ENCODE measurements around the gene SLC25A36.
A peak's percentile ranks its signal among the peaks of the same experiment; 100 is the strongest.
"Not testable (repeated sequence)": the region's sequence is repeated elsewhere in the genome, so short reads cannot be mapped to it uniquely, and the experiment has no call there.

The SLC25A36 gene

DNA sequence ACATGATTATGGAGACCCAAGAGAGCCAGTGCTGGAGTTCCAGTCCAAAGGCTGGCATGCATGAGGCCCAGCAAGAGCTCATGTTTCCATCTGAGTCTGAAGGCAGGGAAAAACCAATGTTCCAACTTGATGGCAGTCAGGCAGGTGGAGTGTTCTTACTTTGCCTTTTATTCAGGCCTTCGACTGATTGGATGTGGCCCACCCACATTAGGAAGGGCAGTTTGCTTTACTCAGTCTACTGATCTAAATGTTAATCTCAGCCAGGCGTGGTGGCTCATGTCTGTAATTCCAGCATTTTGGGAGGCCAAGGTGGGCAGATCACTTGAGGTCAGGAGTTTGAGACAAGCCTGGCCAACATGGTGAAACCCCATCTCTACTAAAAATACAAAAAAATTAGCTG, 53.2 kb downstream of the SLC25A36 start:
- DNase-seq (ENCODE audit: low read depth in 2 of 2) = not testable (repeated sequence)

DNA sequence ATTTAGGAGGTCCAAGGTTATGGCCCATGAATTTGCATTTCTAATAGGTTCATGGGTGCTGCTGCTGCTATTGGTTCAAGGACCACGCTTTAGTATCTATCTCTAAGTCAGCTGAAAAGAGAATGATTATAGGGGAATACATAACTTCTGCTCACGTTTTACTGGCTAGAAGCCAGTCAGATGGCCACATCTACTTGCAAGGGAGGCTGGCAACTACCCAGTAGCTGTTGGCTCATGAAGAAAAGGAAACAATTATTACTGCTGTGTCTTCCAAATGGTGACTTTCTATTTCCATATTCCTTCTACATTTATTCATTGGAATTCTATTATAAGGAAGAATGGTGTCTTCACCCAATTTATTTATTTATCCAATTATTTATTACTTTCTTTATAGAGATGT, 54.2 kb downstream of the SLC25A36 start:
- DNase-seq (ENCODE audit: low read depth in 2 of 2) = no peak

DNA sequence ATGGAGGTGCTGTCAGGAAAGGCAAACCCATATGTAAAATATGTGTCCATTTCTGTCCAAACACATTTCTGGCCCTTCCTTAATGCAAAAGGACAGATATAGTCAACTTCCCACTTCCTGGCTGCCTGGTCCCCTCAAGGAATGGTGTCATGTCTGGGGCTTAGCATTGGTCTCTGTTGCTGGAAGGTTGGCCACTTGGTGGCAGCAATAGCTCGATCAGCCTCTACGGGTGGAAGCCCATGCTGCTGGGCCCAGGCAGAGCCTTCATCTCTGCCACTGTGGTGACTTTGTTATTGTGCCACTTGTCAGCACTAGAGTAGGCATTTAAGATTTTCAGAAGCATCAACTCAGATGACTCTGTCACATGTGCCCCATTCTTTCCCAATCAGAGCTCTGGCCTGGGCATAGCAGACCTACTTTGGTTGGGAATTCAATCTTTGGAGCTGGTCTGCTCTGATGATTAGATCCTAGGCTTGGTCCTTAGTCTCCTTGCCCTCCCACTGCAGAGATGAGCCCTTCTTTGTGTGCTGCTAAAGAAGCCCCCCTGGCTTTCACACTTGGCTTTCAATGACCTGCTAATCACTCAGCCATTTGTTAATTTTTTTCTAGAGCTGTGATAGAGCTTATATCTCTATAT, 58.5 kb downstream of the SLC25A36 start:
- peak; percentile 14 to 25 for DNase-seq (ENCODE audit: low read depth in 2 of 2)

DNA sequence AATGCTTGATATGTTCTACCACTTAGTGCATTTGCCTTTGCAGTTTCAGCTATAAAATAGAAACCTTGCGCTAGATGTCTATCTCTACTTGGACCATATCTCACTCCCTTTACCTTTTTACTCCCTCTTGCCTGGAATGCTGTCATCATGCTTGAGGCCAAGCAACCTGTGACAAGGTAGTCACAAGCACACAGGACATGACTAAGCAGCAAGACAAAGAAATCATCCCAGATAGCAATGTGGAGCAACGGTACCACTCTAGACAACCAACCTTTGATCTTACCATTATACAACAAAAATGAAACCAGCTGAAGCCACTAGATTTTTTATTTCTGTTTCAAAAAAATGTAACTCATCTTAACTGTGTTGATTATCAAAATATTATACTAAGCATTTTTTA, 59.0 kb downstream of the SLC25A36 start:
- DNase-seq (ENCODE audit: low read depth in 2 of 2) = no peak

DNA sequence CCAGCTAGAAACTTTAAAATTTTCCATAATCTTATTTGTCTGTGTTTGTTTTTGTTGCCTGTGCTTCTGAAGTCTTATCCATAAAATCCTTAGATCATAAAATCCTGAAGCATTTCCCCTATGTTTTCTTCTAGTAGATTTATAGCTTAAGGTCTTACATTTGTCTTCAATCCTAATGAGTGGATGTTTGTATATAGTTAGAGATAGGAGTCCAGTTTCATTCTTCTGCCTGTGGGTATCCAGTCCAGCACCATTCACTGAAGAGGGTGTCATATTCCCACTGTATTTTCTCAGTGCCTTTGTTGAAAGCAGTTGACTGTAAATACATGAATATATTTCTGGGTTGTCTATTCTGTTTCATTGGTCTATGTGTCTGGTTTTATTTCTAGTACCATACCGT, 64.7 kb downstream of the SLC25A36 start:
- no peak for DNase-seq (ENCODE audit: low read depth in 2 of 2)

DNA sequence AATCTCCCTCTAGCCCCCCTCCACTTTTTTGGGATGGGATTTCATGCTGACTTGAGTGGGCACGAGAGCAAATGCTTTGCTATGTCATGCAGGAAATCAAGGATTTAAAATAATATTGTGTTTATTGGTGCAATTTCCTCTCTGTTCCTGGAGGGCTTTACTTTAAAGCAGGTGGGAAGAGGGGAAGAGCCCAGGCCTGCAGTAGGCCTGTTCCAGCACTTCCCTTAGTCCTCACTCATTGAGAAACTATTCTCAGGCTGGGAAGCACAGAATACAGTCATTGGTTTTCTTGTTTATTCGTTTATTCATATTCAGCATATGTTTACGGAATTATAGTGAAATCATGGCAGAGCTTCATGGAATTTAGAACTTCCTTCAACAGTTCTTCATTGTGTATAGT, 67.9 kb downstream of the SLC25A36 start:
- DNase-seq (ENCODE audit: low read depth in 2 of 2) = no peak

DNA sequence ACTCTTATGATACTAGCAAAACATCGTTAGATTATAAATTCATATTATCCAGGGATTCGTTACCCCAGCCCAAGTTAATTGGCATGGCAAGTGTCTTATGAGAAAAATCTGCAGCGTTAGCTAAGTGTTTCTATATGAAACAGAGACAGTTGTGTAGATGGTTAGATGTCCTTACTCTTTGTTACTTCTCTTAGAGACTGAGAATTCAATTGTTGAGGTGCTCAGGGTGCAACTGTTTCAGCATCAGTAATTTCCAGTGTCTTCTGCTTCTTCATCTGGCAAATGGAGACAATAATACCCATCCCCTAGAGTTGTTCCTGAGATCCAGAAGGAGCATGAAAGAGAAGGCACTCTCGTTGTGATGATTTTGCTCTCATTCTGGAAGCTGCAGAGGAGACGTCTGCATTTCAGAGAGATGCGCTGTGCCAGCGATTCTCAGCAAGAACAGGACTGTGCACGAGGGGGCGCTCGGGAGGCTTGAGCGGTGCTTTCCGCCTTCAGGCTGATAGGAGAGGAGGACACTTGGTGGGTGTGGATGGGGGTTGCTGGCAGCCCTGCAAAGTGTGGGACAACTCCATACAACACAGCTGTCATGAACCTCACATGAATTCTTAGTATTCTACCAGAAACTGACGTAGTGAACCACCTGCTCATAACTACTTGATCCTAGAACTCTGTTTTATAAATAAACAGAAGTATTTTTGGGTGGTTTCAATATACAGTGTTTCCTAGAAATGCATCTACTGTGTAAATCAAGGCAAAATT, 69.8 kb downstream of the SLC25A36 start:
- peak; percentile 11 to 15 for DNase-seq (ENCODE audit: low read depth in 2 of 2)

DNA sequence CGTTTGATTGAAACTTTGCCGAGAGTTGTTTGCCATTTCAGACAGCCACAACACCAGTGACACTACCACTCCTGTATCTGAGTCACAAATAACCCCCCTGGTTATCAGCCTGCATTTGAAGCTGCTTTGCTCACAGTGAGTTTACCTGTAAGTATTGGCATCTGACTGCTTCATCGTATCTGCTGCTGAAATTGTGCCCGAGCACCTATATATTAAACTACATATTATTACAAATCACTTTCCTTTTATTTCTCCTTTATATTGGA, 70.3 kb downstream of the SLC25A36 start:
- no peak for DNase-seq (ENCODE audit: low read depth in 2 of 2)

DNA sequence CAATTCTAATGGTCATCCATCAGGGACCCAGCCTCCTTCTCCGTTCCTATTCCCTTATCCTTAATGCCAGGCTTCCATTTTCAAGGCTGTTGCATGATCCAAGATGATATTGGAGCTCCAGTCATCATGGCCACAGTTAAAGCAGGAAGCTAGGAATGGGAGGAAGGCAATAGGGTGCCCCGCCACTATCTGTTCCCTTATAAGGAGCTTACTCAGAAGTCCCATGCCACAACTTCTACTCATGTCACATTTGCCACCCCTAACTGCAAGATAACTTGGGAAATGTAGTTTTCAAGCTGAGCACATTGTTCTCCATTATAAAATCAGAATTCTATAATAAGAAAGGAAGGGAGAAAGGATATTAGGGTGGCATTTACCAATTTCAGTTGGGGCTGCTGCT, 70.9 kb downstream of the SLC25A36 start:
- no peak for DNase-seq (ENCODE audit: low read depth in 2 of 2)

DNA sequence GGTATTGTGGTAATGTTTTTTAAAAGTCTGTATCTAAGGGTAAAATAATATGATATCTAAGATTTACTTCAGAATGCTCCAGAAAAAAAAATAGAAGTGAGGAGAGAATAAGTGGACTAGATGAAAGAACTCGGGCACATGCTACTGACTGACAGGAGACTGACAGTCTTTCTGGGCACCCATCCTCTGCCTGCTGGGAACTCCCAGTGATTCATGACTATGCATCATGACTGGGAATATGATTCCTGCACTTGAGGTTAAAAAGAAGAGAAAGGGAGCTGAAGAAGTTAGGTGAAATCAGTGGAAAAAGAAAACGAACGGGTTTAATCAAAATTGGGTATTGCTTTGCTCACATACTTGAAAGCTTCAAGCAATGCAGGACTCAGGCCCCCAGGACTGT, 73.8 kb downstream of the SLC25A36 start:
- no peak for DNase-seq (ENCODE audit: low read depth in 2 of 2)

DNA sequence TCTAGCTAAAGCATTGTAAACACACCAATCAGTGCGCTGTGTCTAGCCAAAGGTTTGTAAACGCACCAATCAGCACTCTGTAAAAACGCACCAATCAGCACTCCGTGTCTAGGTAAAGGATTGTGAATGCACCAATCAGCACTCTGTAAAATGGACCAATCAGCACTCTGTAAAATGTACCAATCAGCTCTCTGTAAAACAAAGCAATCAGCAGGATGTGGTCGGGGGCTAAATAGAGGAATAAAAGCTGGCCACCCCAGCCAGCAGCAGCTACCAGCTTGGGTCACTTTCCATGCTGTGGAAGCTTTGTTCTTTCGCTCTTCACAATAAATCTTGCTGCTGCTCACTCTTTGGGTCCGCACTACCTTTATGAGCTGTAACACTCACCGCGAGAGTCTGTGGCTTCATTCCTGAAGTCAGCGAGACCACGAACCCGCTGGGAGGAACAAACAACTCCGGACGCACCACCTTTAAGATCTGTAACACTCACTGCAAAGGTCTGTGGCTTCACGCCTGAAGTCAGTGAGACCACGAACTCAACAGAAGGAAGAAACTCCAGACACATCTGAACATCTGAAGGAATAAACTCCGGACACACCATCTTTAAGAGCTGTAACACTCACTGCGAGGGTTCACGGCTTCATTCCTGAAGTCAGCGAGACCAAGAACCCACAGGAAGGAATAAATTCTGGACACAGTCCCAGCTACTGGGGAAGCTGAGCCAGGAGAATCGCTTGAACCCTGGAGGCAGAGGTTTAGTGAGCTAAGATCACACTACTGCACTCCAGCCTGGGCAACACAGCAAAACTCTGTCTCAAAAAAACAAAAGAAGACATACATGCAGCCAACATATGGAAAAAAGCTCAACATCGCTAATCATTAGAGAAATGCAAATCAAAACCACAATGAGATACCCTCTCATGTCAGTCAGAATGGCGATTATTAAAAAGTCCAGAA, 76.0 kb downstream of the SLC25A36 start:
- DNase-seq (ENCODE audit: low read depth in 2 of 2) = not testable (repeated sequence)

DNA sequence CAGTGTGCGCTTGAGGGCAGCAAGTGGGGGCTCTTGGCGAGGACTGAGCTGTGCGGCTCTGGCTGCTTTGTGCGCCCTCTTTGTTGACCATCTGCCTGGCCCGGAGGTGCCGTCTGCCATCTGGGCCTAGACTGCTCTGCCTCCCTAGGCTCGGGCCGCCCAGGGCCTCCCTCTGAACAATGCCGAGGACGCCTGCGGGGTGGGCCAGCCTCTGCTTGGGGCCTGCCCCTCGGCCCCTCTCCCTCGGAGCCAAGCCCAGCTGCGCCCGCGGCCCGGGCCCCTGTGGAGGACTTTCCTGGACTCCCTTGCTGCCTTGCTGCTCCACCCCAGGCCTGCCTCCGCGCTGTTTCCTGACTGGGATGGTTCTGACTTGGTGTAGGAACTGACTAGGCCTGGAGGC, 77.6 kb downstream of the SLC25A36 start:
- no peak for DNase-seq (ENCODE audit: low read depth in 2 of 2)

DNA sequence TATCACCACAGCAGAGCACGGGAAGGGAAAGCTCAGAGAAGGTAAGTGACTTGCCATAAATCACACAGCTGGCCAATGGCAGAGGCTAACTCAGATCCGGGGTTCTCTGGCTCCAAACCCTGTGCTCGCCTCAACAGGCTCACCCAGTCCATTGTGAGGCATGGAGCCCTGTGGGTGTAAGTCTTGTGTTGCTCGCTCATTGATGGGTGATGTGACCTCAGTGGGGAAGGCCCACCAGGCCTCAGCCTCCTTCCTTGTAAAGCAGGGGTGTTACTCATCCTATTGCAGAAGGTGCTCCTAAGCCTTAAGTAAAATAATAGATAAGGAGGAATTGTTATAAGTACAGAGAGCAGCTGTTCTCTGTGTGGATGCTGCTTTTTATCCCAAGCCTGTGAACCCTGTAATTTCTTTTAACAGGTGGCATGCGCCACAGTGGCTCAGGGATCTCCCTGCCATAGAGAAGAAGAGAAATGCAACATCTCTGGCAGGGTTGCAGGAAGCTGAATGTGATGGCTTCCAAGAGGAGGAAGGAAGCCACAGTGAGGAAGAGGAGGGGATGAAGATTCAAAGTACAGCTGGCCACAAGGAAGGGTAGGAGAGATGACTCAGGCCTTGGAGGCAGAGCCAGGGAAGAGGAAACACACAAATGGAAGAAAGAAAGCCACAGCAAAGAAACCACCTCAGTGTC, 78.7 kb downstream of the SLC25A36 start:
- DNase-seq (ENCODE audit: low read depth in 2 of 2) = no peak

DNA sequence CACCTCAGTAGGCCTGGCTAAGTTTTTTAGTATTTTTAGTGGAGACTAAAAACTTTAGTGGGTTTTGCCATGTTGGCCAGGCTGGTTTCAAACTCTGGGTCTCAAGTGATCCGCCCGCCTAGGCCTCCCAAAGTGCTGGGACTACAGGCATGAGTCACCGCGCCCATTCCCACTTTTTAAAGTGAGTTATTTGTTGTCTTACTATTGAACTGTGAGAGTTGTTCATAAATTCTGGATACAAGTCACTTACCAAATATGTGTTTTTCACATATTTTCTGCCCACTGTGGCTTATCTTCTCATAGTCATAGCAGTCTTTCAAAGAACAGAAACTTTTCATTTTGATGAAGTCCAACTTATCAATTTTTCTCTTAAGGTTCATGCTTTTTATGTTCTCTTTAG, 79.6 kb downstream of the SLC25A36 start:
- DNase-seq (ENCODE audit: low read depth in 2 of 2) = peak in 1 of 2 experiments; percentile 4
